NCI-H1417 (cell line): ENCODE results near the gene EEF1A1.

Experiments
- DNase-seq, 3 experiments: peaks; one replicate each; lab custom pipeline; 2025; lab: John Stamatoyannopoulos, UW

EEF1A1 gene

DNA sequence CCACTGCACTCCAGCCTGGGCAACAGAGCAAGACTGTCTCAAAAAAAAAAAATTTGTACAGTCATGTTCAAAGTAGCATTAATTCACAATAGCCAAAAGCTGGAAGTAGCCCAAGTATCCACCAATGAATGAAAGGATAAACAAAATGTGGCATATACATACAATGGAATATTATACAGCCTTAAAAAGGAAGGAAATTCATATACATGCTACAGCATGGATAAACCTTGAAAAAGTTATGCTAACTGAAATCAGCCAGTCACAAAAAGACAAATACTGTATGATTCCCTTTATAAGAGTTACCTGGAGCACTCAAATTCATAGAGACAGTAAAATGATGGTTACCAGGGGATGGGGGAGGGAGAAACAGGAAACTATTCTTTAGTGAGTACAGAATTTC, 15.7 kb downstream of the EEF1A1 start:
- DNase-seq = no peak

DNA sequence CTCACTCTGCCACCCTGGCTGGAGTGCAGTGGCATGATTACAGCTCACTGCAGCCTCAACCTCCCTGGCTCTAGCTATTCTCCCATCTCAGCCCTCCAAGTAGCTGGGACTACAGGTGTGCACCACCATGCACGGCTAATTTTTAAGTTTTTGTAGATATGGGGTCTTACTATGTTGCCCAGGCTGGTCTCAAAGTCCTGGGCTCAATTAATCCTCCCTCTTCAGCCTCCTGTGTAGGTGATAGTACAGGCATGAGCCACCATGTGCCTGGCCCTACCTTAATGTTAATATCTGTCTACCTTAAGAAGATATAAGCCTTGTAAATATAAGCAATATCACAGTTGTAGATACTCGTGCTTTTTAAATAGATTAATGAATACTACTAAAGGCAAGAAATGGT, 16.7 kb downstream of the EEF1A1 start:
- DNase-seq = no peak

DNA sequence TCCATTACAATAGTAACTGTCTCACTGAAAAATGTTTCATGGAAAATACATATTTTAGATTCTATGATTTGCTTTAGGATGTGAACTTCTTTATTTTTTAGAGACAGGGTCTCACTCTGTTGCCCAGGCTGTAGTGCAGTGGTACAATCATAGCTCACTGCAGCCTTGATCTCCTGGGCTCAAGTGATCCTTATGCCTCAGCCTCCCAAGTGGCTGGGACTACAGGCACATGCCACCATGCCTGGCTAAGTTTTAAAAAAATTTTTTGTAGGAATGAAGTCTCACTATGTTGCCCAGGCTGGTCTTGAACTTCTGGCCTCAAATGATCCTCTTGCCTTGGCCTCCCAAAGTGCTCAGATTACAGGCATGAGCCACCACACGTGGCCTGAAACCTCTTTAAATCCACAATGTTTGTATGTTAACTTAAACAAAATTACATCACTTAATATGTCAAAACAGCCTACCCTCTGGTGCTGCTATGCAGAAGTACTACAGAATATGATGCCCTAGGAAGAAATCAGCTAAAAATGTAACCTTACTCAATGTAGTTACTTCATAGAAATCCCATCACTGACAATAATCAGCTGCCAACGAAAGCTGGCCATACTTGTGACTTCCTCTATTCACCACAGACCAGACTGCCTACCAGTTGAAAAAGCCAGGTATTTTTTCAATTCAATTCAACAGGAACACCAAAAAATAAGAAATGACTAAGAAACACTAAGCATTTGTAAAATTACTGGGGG, 17.6 kb downstream of the EEF1A1 start:
- no peak for DNase-seq

DNA sequence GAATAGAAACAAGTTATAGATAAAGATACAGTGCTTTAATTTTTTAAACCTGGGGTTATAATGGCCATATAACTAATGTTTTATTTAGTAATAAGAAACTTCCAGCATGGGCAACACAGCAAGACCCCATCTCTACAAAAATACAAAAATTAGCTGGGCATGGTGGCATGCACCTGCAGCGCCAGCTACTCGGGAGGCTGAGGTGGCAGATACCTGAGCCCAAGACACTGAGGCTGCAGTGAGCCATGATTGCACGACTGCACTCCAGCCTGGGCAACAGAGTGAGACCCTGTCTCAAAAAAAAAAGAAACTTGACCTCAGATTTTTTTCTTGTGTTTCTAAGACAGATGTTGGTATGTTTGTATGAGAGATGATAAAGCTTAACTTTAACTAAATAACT, 22.9 kb downstream of the EEF1A1 start:
- no peak for DNase-seq

DNA sequence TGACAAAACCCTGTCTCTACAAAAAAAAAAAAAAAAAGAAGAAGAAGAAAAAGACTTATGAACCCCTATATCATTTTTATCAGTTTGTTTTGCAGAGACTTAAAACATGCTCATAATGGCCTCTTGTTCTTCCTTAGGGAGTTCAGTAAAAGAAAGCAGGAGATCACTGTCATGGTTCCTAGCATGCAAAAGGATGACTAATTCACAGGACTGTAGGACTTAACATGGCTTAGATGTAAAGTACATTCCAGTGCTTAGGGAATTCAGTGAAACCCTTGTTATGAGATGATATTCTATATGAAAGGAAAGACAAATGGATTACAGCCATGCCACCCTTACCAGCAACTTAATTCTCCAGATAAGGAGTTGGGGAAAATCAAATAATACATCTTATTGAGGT, 29.5 kb downstream of the EEF1A1 start:
- no peak for DNase-seq

DNA sequence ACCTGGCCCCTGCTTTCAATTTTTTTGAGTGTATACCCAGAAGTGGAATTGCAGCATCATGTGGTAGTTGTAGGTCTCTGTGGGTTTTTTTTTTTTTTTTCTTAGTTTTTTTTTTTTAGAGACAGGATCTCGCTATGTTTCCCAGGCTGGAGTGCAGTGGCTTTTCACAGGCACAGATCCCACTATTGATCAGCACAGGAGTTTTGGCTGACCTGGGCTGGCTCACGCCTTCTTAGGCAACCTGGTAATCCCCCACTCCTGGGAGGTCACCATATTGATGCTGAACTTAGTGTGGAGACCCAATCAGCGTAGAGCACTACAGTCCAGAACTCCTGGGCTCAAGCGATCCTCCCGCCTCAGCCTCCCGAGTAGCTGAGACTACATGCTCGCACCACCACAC, 33.4 kb downstream of the EEF1A1 start:
- no peak for DNase-seq

DNA sequence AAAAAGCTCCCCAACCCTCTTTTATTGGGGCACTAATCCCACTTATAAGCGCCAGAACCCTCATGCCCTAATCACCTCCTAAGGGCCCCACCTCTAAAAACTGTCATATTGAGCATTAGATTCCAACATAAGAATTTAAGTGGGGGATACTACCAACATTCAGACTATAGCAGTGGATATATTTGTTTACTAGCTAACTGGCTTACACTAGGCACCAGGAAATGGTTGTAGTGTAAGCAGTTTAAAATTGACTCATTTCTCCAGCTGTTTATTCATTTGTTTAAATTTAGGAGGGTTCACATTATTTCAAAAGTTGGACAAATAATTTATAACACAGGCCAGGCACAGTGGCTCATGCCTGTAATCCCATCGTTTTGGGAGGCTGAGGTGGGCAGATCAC, 36.4 kb downstream of the EEF1A1 start:
- DNase-seq = no peak

DNA sequence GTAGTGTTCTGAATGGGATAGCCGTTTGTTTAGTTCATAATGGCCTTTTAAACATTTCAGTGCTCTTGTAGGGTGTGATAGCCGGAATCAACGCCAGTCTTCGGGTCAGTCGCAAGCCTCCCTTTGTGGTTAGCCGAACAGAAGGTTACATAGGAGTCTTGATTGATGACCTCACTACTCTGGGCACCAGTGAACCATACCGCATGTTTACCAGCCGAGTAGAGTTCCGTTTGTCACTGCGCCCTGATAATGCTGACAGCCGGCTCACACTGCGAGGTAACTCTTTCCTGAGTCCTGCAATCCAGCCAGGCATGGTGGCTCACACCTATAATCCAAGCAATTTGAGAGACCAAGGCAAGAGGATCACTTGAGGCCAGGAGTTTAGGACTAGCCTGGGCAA, 38.9 kb downstream of the EEF1A1 start:
- DNase-seq = no peak

DNA sequence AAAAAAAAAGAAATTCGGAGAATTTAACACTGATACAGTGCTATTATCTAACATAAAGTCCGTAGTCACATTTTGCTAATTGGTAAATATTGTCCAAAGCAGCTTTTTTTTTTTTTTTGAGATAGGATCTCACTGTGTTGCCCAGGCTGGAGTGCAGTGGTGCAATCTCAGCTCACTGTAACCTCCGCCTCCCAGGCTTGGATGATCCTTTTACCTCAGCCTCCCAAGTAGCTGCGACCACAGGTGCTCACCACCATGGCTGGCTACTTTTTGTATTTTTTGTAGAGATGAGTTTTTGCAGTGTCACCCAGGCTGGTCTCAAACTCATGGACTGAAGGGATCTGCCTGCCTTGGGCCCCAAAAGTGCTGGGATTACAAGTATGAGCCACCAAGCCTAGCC, 43.4 kb downstream of the EEF1A1 start:
- no peak for DNase-seq

DNA sequence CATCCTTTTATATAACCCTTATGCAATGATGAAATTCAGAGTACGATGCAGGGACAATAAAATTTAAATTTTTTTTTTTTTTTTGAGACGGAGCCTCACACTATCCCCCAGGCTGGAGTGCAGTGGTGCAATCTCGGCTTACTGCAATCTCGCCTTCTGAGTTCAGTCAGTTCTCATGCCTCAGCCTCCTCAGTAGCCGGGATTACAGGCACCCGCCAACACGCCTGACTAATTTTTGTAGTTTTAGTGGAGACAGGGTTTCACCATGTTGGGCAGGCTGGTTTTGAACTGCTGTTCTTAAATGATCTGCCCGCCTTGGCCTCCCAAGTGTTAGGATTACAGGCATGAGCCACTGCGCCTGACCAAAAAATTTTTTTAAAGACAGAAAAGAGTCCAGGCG, 44.1 kb downstream of the EEF1A1 start:
- DNase-seq = no peak

DNA sequence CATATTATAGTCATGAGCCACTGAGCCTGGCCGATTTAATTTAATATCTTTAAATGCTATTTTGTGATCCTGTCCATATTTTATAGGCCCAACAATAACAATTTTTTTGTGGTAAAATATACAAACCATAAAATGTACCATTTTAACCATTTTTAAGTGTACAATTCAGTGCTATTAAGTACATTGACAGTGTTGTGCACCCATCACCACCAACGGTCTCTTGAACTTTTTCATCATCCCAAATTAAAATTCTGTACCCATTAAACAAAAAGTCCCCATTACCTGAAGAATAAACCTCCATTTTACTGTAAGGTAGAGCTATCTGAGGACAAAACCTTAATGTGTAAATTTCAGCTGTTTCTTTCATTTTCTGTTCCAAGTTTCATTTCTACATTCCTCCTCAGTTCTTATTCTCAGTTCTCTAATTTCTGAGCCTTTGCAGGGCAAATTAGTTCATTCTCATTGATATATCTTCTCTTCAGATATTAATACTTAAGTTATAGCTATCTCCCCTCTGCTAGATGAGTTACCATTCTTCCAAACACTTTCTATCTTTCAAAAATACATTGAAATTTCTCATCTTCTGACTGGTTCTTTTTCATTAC, 49.0 kb downstream of the EEF1A1 start:
- no peak for DNase-seq
